GM08714 (cell line): ENCODE measurements around the gene GDF2.

Experiments
- H3K4me3 ChIP-seq: fragments of 200-500 bp; sonication (Bioruptor generic); 2 replicates; pipeline ENCODE4 v1.5.1; 2014; ENCODE audit warnings: mild to moderate bottlenecking, low read length, inconsistent platforms
- ZNF274 ChIP-seq: IDR thresholded peaks from 2 replicates; pipeline ENCODE4 v1.6.1; 2012; ENCODE audit warnings: mild to moderate bottlenecking, low read depth, low read length

Gene GDF2

GRCh38 chr10:47326306-47326926 lies 4.2 kb downstream of the GDF2 start:
- TF ChIP-seq ZNF274, result no peak
- H3K4me3 ChIP-seq, result no peak overlapping the region

- no peak overlapping the region for H3K4me3 ChIP-seq
- no peak for TF ChIP-seq ZNF274
Measured at GRCh38 chr10:47326927-47327330, 4.7 kb downstream of the GDF2 start.

- no peak for TF ChIP-seq ZNF274
- H3K4me3 ChIP-seq, result no peak overlapping the region
Measured at GRCh38 chr10:47329855-47330254, 7.6 kb downstream of the GDF2 start.

GRCh38 chr10:47330366-47330765 lies 8.1 kb downstream of the GDF2 start:
- no peak for TF ChIP-seq ZNF274
- no peak overlapping the region for H3K4me3 ChIP-seq

DNA sequence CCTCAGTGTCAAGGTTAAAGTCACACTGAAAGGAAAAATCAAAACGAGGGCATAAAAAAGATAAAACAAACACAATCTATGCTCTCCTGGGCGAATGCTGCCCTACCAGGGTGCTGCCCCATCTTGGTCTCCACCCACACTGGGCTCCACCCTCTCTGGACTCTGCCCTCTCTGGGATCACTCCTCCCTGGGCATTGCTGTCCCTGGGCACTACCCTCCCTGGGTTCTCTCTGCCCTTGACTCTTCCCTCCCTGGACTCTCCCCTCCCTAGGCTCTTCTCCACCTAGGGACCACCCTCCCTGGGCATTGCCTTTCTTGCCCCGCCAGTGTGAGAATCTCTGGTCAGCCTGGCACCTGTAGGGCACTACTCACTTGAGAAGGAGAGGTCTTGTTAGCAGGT lies 8.6 kb downstream of the GDF2 start:
- no peak overlapping the region for H3K4me3 ChIP-seq
- TF ChIP-seq ZNF274, result no peak

DNA sequence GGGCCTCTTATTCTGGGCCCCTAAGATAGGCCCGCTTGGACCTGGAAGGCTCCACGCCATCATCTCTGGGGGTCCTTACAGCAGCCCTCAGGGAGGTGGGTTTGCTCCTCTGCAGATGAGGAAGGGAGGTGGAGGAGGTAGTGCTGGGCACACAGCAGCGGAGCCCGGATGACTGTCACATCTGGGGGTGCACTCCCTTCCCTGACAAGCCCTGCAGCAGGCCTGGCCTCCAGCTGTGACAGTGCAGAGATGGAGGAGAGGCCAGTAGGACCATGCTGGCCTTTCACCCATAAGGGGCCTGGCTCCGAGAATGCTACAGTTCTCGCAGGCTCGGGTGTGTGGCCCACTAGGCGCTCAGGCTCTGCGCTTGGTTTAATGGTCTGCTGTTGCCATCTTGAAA lies 9.2 kb downstream of the GDF2 start:
- no peak overlapping the region for H3K4me3 ChIP-seq
- TF ChIP-seq ZNF274, result no peak

DNA sequence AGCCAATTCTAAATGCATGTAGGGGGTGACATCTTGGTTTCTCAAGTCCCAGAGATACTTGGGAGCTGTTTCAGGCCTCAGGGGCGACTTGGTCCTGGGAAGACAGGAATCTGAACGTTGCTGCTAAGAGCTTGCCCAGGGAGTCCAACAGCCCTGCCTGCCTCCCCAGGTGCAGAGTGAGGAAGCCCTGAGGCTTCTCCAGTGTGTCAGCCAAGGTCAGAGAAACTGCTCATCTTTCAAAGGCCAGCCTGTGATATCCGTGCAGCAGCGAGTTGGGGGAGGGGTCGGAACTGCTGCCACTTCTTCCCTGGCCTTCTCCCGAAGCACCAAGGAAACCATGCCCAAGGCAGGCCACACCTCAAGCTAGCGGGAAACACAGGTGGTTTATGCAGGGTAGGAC lies 9.7 kb downstream of the GDF2 start:
- TF ChIP-seq ZNF274, result no peak
- H3K4me3 ChIP-seq, result no peak overlapping the region

DNA sequence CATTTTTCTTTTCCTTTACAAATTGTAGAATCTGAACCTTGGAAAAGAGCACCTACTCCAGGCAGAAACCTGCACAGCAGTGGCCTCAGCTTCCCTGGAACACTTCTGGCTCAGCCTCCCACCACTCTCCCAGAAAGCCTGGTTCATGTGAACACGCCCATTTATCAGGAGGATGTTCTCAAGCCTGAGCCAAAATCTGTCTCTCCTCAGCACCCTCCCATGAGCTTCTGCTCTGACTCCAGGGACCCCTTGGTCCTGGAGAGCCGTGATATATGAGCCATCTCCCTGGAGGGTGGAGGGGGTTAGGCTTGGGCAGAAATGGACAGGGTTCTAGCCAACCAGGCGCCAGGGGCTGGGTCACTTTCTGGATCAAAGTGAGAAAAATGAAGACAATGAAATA lies 10.1 kb downstream of the GDF2 start:
- no peak for TF ChIP-seq ZNF274

DNA sequence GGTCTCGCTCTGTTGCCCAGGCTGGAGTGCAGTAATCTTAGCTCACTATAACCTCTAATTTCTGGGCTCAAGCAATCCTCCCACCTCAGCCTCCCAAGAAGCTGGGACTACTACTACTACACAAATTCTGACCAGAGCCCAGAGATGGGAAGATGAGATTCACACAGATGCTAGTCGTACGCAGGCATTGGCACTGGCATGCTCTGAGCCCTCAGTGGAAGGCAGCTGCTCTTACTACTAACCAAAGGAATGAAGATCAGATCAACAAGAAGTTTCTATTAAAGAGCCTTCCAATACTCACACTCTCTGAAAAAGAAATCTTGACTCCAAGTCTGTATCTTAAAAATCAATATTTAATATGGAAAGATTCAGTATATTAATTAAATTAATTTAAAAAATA lies 10.7 kb downstream of the GDF2 start:
- no peak for TF ChIP-seq ZNF274
- no peak overlapping the region for H3K4me3 ChIP-seq

More for the DNA sequence above, 10.1 kb downstream of the GDF2 start:
- no peak overlapping the region for H3K4me3 ChIP-seq

- no peak for TF ChIP-seq ZNF274
- H3K4me3 ChIP-seq, result no peak overlapping the region
Measured at GRCh38 chr10:47333532-47333931, 11.3 kb downstream of the GDF2 start.

GRCh38 chr10:47334466-47335295 lies 12.4 kb downstream of the GDF2 start:
- H3K4me3 ChIP-seq, result no peak overlapping the region
- TF ChIP-seq ZNF274, result no peak

DNA sequence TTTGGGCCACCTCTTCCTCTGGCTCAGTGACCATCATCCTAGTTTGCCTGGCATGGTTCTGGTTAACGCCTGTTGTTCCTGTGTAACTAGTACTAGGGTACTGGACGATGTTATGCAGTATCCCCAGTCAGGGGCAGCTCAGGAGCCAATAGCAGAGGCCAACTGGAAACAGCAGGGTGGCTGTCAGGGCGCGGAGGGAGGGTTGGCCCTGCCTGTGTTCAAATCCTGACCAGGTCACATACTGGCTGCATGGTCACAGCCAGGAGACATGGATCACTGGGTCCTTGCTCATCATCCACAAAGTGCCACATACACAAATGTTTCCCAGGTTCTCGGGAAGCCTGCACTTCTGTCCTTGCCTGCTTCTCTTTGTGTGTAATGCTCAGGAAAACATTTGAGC lies 13.7 kb downstream of the GDF2 start:
- H3K4me3 ChIP-seq, result no peak overlapping the region
- TF ChIP-seq ZNF274, result no peak

DNA sequence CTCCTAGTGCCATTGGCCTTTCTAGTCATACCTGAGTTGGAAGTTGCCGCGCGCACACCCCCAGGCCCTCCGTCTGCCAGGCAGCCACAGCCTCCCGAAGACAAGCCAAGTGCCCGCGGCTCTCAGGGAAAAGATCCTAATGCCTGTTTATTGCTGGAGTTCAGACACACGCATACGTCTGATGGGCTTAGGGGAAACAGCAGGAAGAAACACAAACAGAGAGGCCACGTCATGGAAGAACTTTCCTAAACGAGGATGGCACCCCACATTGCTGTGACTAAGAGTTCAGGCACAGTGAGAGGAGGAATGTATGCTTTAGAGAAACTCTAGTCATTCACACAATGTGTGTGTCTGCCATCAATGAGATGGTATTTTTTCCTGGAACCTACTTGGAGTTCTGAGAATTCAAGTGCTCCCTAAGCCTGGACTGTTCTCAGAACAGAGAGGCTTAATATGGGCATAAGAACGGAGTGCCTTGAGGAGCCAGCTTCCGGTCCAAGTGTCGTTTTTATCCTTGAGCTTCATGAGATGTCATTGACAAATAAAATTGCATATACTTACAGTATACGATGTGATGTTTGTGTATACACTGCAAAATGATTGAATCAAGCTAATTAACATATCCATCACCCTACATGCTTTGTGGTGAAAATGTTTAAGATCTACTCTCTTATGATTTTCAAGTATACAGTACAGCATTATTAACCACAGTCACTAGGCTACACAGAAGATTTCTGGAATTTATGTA lies 14.3 kb downstream of the GDF2 start:
- no peak overlapping the region for H3K4me3 ChIP-seq
- no peak for TF ChIP-seq ZNF274

DNA sequence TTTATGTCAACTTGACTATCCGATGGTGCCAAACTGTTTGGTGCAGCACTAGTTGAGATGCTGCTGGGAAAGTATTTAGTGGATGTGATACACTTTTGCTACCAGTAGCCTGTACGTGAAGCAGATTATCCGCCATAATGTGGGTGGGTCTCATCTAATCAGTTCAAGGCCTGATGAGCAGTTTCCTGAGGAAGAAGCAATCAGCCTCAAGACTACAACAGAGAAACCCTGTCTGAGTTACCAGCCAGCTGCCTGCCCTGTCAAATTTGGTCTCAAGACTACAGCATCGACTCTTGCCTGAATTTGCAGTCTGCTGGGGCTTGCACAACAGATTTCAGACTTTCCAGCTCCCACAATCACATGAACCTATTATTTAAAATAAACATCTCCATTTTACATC lies 15.1 kb downstream of the GDF2 start:
- H3K4me3 ChIP-seq, result no peak overlapping the region

GRCh38 chr10:47339186-47339735 lies 17.0 kb downstream of the GDF2 start:
- TF ChIP-seq ZNF274, result no peak
- no peak overlapping the region for H3K4me3 ChIP-seq

More for the DNA sequence above, 15.1 kb downstream of the GDF2 start:
- no peak for TF ChIP-seq ZNF274
